NCI-H1417 (cell line): ENCODE data around the gene CEP170.

Experiments
- DNase-seq, 3 experiments: peaks; one replicate each; lab custom pipeline; 2025; lab: John Stamatoyannopoulos, UW

CEP170 gene

GRCh38 chr1:243254927-243255790 is at the start of gene CEP170:
CEP170 (minus strand) TSS chr1:243255281; CDS start chr1:243225280, 30,001 bp downstream.
- peak; percentile 92 to 100 (median 99) for DNase-seq

DNA sequence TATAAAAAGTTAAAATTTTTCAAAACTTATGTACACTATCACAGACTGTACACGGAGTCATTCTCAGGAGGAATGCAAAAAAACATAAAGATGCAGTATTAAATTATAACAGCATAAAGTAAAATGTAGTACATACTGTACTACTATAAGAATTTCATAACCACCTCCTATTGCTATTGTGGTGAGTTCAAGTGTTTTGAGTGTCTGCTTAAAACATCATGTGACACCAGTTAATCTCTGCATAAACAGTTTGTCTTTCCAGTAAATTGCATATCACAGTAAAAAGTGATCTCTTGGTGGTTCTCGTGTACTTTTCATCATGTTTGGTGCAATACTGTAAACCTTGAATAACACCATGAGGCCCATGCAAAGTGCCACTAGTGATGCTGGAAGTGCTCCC is 46.0 kb upstream of the CEP170 start:
- DNase-seq, result no peak

GRCh38 chr1:243299069-243299468 is 44.0 kb upstream of the CEP170 start:
- no peak for DNase-seq

DNA sequence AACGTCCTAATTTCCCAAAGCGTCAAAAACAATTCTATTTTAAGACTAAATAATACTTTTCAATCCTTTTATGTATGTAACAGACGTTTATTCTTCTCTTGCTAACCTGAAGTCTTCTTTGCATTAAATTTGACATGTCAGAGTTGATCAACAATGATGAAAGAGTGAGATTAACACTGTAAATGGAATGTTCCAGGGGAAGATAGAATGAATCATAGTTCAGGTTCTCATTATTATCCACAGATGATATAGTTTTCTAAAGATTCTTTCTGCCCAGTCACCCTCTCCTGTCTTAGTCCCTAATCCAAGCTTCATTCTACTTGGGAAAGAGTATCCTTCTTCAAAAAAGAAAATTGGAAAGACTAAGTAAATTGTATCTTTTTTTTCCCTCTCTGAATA is 39.6 kb upstream of the CEP170 start:
- DNase-seq, result no peak

- no peak for DNase-seq
Measured at GRCh38 chr1:243293941-243294722, 39.1 kb upstream of the CEP170 start.

DNA sequence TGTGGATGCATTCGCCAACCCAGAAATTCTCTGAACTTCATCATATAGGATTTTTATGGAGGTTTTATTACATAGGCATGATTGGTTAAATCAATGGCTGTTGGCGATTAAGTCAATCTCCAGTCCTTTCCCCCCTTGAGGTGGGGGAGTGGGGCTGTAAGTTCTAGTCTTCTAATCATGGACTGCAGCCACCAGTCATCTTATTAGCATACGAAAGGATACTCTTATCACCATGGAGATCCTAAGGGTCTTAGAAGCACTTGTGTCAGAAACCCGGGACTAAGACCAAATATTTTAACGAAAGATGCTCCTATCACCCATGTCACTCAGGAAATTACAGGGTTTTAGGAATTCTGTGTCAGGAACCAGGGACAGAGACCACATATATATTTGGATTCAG is 37.0 kb upstream of the CEP170 start:
- DNase-seq, result no peak

DNA sequence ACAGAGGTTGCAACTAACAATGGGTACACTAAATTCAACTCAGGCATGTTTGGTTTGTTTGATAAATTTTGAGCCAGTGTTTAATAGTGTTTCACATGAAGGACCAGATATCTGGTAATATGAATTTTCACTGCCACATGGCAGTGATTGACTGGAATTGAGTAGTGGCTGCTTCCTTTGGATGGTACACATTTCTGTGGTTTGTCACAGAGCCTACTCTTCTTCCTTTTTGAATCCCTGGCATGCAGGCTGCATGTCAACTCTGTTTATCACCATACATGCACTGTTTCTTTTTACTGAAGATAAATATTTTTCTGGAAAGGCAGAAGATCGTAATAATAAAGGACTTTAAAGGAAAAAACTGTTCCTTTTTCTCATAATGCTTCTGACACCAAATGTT is 36.2 kb upstream of the CEP170 start:
- DNase-seq, result no peak

DNA sequence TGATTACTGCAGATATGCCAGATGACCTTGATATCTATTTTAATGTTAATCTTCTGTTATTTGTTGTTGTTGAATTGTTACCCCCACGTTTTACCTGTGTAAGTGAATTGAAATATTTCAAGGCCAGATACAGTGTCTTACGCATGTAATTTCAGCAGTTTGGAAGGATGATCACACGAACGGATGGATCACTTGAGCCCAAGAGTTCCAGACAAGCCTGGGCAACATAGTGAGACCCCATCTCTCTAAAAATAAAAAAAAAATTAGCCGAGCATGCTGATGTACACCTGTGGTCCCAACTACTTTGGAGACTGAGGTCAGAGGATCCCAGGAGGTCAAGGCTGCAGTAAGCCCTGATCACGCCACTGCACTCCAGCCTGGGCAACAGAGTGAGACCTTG is 33.0 kb upstream of the CEP170 start:
- no peak for DNase-seq

DNA sequence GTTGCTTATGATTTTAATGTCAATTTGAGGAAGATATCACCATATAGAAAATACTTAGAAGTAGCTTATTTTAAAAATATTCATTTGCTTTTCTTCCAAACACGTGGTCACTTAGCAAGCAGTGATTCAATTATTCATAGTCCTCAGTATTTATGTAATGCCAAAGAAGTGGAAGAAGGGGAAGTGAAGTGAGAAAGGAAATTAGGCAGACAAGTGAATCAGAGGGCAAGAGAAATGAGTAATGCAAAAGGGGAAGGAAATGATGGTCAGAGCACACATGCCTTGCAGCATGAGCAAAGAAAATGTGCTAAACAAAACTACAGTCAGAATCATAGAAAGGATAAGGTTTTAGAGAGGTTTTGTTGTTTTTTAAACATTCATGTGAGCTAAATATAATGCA is 32.6 kb upstream of the CEP170 start:
- DNase-seq, result no peak

DNA sequence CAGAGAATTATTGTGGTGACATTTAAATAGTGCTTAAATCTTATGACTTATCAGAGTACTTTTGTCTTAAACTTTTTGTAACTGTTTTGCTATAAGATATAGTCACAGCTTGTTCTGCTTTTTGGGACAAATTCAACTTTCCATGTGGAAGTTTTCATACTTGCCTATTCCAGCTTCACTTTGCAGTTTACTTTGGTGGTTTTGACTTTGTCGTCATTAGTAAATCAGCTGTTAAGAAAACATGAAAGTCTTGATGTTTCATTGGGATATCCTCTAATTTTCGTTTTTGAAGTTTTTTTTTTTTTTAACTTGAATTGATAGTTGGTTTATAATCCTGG is 32.0 kb upstream of the CEP170 start:
- no peak for DNase-seq

- DNase-seq, result no peak
Measured at GRCh38 chr1:243286409-243287122, 31.5 kb upstream of the CEP170 start.

DNA sequence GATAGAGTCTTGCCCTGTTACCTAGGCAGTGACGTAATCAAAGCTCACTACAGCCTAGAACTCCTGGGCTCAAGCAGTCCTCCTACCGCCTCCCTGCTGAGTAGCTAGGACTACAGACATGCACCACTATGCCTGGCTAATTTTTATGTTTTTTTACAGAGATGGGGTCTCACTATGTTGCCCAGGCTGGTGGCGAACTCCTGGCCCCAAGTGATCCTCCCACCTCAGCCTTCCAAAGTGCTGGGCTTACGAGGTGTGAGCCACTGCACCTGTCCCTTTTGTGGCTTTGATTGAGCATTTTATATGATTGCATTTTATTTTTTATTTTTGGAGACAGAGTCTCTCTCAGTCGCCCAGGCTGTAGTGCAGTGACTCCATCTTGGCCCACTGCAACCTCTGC is 26.6 kb upstream of the CEP170 start:
- DNase-seq, result no peak

DNA sequence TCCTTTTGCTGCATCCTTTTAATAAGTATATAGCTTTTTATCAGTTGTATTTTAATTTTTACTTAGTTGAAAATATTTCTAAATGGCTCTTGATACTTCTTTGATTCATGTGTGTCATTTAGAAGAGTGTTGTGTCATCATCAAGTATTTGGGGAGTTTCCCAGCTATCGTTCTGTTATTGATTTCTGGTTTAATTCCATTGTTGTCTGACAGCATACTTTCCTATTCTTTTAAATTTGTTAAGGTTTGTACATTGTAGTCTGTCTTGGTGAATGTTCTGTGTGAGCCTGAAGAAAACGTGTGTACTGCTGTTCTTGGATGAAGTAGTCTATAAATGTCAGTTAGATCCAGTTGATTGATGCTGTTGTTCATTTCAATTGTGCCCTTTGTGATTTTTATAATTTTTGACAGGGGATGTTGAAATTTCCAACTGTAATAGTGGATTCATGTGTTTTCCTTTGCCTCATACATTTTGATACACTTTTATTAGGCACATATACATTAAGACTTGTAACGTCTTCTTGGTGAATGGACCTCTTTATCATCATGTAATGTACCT is 25.6 kb upstream of the CEP170 start:
- DNase-seq, result no peak

- DNase-seq, result no peak
Measured at GRCh38 chr1:243275316-243275715, 20.2 kb upstream of the CEP170 start.

- DNase-seq, result no peak
Measured at GRCh38 chr1:243273945-243274344, 18.9 kb upstream of the CEP170 start.

DNA sequence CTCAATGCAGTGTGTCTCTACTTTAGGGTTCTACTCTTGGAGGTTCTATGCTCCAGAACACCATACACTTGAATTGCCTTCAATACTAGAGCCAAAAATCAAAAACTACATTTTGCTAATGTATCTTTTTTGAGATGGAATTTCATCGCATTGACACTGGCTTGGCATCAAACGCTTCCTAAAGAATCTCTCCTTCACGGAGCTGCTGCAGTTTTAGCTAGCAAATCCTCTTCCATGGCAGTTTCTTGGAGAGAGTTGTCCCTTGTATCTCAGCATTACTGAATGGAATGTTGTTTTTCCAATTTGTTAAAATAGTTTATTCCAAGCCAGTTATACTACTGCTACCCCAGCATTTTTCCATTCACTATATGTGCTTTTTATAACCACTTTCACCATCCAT is 18.4 kb upstream of the CEP170 start:
- DNase-seq, result no peak

GRCh38 chr1:243272401-243272800 is 17.3 kb upstream of the CEP170 start:
- DNase-seq, result no peak

- no peak for DNase-seq
Measured at GRCh38 chr1:243271996-243272395, 16.9 kb upstream of the CEP170 start.

- no peak for DNase-seq
Measured at GRCh38 chr1:243270097-243270864, 15.2 kb upstream of the CEP170 start.

DNA sequence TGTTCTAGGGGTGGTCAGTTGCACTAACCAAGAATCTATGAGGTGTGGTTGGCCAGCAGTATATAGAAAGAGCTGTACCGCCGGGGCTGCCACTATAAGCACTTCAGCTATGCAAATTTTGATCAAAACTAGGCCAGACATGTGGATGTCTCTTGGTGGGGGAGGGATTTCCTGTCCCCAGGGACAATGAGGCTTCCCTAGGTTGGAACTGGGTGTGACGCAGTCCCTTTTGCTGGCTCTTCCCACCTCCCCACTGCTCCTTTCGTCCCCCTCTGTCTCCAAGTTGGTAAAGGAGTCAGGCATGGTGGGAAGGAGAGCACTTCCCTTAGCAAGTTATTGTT is 14.3 kb upstream of the CEP170 start:
- DNase-seq, result no peak

GRCh38 chr1:243268751-243269460 is 13.8 kb upstream of the CEP170 start:
- no peak for DNase-seq
